Fibroblast of pulmonary artery (primary cell): Measurements from ENCODE around the gene MFRP.

Experiments
- DNase-seq: peaks from one replicate; pipeline ENCODE4 v3.0.0-alpha.2; 2010; ENCODE audit warnings: low read depth
- H3K4me3 ChIP-seq: replicated peaks from 2 replicates; pipeline ENCODE4 v1.5.1; 2011; ENCODE audit warnings: low read depth, mild to moderate bottlenecking, control low read depth, low read length, moderate library complexity
- CTCF ChIP-seq: IDR thresholded peaks from 2 replicates; pipeline ENCODE4 v1.5.1; 2011; ENCODE audit warnings: mild to moderate bottlenecking, control low read depth, low read length, inconsistent platforms; ENCODE audit errors: missing control alignments

Gene MFRP

DNA sequence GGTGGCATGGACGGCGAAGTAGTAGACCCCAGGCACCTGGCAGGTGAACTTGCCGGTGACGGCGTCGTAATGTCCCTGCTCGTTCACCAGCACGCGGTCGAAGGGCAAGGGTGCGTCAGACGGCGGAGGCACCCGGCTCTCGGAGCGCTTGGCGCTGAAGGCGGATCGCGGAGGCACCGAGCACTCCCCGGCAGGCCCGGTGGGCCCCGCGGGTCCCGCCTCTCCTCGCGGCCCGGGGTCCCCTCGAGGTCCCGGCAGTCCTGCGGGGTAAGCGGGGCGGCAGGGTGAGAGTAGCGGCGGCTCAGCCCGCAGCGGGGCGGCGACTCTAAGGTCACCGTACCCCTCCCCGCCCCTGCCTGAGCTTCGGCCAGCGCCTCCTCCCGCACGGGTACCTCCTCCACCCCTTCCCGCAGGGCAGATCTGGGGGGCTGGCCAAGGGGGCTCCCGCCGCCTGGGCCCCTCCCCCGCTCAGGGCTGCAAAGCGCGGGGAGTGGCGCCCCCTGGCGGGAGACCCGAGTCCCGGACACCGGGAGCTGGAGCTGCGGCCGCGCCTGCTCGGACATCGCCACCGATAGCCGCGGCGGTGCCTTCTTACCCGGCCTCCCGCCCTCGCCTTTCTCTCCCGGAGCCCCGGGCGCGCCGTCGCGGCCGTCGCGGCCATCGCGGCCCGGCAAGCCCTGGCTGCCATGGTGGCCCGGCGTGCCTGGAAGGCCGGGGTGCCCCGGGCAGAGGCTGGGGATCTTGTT lies 6.7 kb downstream of the MFRP start:
- DNase-seq: peak; percentile 64
- peak overlapping the region; percentile 67 for H3K4me3 ChIP-seq
- TF ChIP-seq CTCF: peak; percentile 54

- TF ChIP-seq CTCF: no peak
- no peak for DNase-seq
- peak overlapping the region; percentile 67 for H3K4me3 ChIP-seq
Measured at GRCh38 chr11:119338965-119339588, 7.4 kb downstream of the MFRP start.

DNA sequence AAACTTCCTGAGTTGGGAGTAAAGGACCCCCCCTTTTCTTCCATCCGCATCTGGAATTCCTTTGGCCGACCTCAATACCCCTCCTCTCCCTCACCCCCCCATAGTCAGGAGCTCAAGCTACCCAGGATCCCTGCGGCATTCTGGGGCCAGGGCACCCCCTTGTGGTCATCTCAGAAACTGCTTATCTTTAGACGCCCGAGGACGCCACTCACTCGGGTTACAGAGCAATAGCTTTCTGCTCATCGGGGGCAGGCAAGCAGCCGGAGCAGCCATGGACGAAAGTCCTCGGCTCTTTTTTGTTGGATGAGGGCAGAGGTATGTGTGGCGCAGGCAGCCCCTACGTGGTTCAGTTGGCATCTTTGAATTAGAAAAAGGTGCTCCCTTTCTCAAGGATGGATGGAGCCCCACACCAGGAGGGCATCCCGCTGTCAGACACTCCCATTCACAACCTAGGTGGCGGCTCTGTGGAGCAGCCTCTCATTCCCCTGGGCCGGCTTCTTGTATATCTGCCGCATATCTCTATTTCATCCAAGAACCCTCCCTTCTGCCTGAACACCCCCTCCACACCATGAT lies 8.1 kb downstream of the MFRP start:
- peak; percentile 84 for TF ChIP-seq CTCF
- peak; percentile 78 for DNase-seq
- H3K4me3 ChIP-seq: peak overlapping the region; percentile 67

- H3K4me3 ChIP-seq: peak overlapping the region; percentile 67
- TF ChIP-seq CTCF: no peak
- DNase-seq: peak; percentile 50
Measured at GRCh38 chr11:119337581-119338317, 8.8 kb downstream of the MFRP start.

DNA sequence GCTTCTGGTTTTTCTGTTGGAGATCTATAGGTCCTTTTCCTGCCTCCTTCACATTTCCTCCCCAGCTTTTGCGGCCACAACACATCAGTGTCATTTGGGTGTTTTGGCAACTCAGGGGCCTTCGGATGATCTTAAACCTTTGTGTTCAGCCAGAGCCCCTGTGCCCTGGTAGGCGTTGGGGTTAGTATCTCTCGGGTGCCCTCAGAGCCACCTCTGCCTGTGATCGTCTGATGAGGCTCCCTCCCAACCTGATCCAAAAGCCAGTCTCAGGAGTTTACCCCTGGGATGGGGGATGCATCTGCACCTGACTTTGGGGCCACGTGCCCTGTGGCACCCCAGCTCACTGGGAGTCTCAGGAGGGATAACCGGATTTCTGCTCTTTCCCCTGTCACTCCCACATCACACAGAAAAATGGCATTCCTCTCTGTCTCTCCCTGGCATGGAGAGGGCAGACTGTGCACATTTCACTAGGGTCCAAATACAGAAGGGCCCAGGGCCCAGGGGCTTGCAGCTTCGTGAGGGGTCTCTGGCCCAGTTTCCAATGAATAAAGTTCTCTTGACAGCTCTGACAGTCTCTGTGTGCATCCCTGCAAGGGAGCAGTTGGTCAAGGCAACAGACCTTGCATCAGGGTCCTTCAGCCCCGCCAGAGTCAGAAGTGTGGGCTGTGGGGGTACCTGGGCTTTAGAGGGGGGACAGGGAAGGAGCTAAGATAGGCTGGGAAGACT lies 9.6 kb downstream of the MFRP start:
- no peak overlapping the region for H3K4me3 ChIP-seq
- DNase-seq: no peak
- no peak for TF ChIP-seq CTCF
